H1 (cell line): ENCODE results near the gene LARP6. TPM values are rescaled to one million over a fixed set of nuclear protein-coding genes. Genes with fewer than 3 reads are reported as not detected.

Experiments used
- ASH2L ChIP-seq: fragments of 200-600, 300-600 bp; sonication (generic); IDR thresholded peaks from one replicate; pipeline ENCODE4 v1.7.1; 2017; ENCODE audit warnings: low read length
- BCL11A ChIP-seq, 2 experiments: IDR thresholded peaks; one replicate each; pipeline ENCODE4 v1.6.1; 2011; ENCODE audit warnings: low read depth in 2 of 2, low read length in 2 of 2, mild to moderate bottlenecking in 2 of 2
- polyA plus RNA-seq, 7 experiments: library from polyadenylated mRNA; depleted of rRNA in 3 of 7; stranded (reverse) in 5 of 7; unstranded in 2 of 7; fragments of >200 nt in 5 of 7; fragments of 200-250 nt in 2 of 7; gene quantifications; 1 replicate in 5 of 7; 2 replicates in 1 of 7; 4 replicates in 1 of 7; pipeline versions ENCODE4 v1.2.1 to v1.2.3, GENCODE V29; 2011 to 2013; ENCODE audit warnings: missing spikeins in 2 of 7, mixed read lengths in 2 of 7
- total RNA-seq: library from RNA; stranded (reverse); fragmentation: NEBNext Ultra II Directional; extraction: Animal tissue kit (Norgen Biotek cat#: 25700); gene quantifications from 2 replicates; pipeline ENCODE4 v1.2.1, GENCODE V29; 2021

The LARP6 gene
- total and polyA plus RNA-seq, 2 of the 8 experiments (the other 6 are each of a cell fraction or from before 2014, with no cell fraction given): 21.0 to 24.7 TPM

DNA sequence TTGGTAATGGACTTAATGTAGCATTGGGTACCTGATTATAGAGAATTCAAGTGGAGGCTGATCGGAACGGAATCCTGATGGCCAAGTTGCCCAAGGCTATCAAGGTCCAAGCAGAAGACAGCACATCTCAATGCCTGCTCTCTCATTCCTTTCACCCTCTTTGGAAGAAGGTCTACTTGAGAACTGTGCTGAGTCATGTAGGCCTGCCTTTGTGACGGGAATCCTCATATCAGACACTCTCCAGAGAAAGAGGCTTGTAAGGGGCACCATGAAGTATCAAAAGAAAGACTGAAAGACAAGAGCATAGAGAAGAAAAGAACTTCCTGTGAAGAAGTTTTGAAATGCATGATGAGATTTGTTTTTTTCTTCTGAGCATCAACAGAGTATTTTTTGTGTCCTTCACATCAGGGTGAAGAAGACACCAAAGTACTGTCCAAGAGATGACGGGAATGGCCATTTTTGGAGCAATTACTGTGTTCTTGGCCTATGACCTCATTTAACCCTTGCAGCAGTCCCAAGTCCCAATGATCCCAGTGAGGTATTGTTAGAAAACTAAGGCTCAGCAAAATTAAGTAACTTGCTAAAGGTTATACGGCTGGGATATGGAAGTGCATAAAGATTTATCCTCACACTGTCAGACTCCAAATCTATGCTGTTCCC, 13.2 kb upstream of the LARP6 start (continued):
- TF ChIP-seq BCL11A (IDR thresholded peaks at IDR 0.05; ENCODE audit: low read depth in 2 of 2, low read length in 2 of 2): no peak
- no peak for TF ChIP-seq ASH2L
